Ishikawa (cell line): ENCODE data around the gene RIN1.

Source experiments
- CEBPB ChIP-seq: IDR thresholded peaks from 2 replicates; pipeline ENCODE4 v1.6.1; 2012
- CREB1 ChIP-seq: IDR thresholded peaks from 2 replicates; pipeline ENCODE4 v1.6.1; 2012; ENCODE audit warnings: low read depth
- EGR1 ChIP-seq: IDR thresholded peaks from 2 replicates; pipeline ENCODE4 v1.6.1; 2012
- EP300 ChIP-seq: IDR thresholded peaks from 2 replicates; pipeline ENCODE4 v1.6.1; 2012; ENCODE audit warnings: borderline replicate concordance
- FOXM1 ChIP-seq: IDR thresholded peaks from 2 replicates; pipeline ENCODE4 v1.6.1; 2012; ENCODE audit warnings: low read depth, borderline replicate concordance
- MAX ChIP-seq: IDR thresholded peaks from 2 replicates; pipeline ENCODE4 v1.6.1; 2012
- NFIC ChIP-seq: IDR thresholded peaks from 2 replicates; pipeline ENCODE4 v1.6.1; 2012
- RAD21 ChIP-seq: IDR thresholded peaks from 2 replicates; pipeline ENCODE4 v1.6.1; 2012; ENCODE audit warnings: low read depth
- REST ChIP-seq: IDR thresholded peaks from 2 replicates; pipeline ENCODE4 v1.6.1; 2012; ENCODE audit warnings: low read depth, mild to moderate bottlenecking
- TAF1 ChIP-seq: IDR thresholded peaks from 2 replicates; pipeline ENCODE4 v1.6.1; 2012; ENCODE audit warnings: low read depth, mild to moderate bottlenecking
- TCF12 ChIP-seq: IDR thresholded peaks from 2 replicates; pipeline ENCODE4 v1.6.1; 2012; ENCODE audit warnings: low read depth
- TEAD4 ChIP-seq: IDR thresholded peaks from 2 replicates; pipeline ENCODE4 v1.6.1; 2012
- USF1 ChIP-seq: IDR thresholded peaks from 2 replicates; pipeline ENCODE4 v1.6.1; 2012
- YY1 ChIP-seq: IDR thresholded peaks from 2 replicates; pipeline ENCODE4 v1.6.1; 2012; ENCODE audit warnings: low read depth
- ZBTB7A ChIP-seq: IDR thresholded peaks from 2 replicates; pipeline ENCODE4 v1.6.1; 2012; ENCODE audit warnings: low read depth

Gene RIN1

GRCh38 chr11:66346476-66347424 lies 10.5 kb upstream of the RIN1 start:
- TF ChIP-seq RAD21 (no peak), YY1 (no peak), MAX (0 out of 2 replicates have a peak, but pooled peaks have one; percentile 20), REST (0 out of 2 replicates have a peak, but pooled peaks have one; percentile 29), ZBTB7A (peak; percentile 62; the same call in 1 of the 2 replicates)

GRCh38 chr11:66345316-66345649 lies 9.0 kb upstream of the RIN1 start:
- no peak for TF ChIP-seq USF1
- no peak for TF ChIP-seq EGR1
- TF ChIP-seq TAF1: no peak; the same call in 1 of the 2 replicates
- no peak for TF ChIP-seq MAX
- TF ChIP-seq CREB1: no peak
- no peak for TF ChIP-seq RAD21
- TF ChIP-seq NFIC: no peak

GRCh38 chr11:66344550-66345315 lies 8.5 kb upstream of the RIN1 start, which contains the start of gene BRMS1:
BRMS1 (minus strand) TSS chr11:66345104; CDS start chr11:66342234, 2,870 bp downstream.
- TF ChIP-seq FOXM1: peak; percentile 20; the same call in 1 of the 2 replicates
- TF ChIP-seq CREB1: peak; percentile 97
- TF ChIP-seq USF1: no peak
- TF ChIP-seq RAD21: no peak
- peak; percentile 70 for TF ChIP-seq MAX
- TF ChIP-seq TAF1: peak; percentile 86
- no peak for TF ChIP-seq TEAD4
- TF ChIP-seq YY1: peak; percentile 78
- no peak for TF ChIP-seq EGR1
- TF ChIP-seq REST: no peak
- TF ChIP-seq EP300: no peak
- TF ChIP-seq CEBPB: no peak
- peak; percentile 73 for TF ChIP-seq TCF12
- TF ChIP-seq ZBTB7A: no peak
- TF ChIP-seq NFIC: no peak

- TF ChIP-seq REST (no peak), USF1 (no peak), MAX (no peak), TCF12 (no peak)
Measured at GRCh38 chr11:66343176-66343575, 6.9 kb upstream of the RIN1 start.
